Measurements from ENCODE around the gene PREB. TPM values are rescaled to one million over a fixed set of nuclear protein-coding genes. Genes with fewer than 3 reads are reported as not detected.
A peak's percentile ranks its signal among the peaks of the same experiment; 100 is the strongest.
"Not testable (repeated sequence)": the region's sequence is repeated elsewhere in the genome, so short reads cannot be mapped to it uniquely, and the experiment has no call there.

PREB gene
- polyA plus RNA-seq (ENCODE audit: insufficient read length): 35.4 TPM

GRCh38 chr2:27133905-27134780, at the start of gene PREB:
Gene PREB (minus strand): TSS chr2:27134636. CDS start chr2:27134421, 215 bp downstream.
- DNase-seq (ENCODE audit: low read depth): peak; percentile 96

- no peak for DNase-seq (ENCODE audit: low read depth)
These were observed 49.7 kb upstream of the PREB start for GRCh38 chr2:27184115-27184514.

- no peak for DNase-seq (ENCODE audit: low read depth)
These were observed 47.9 kb upstream of the PREB start for GRCh38 chr2:27182346-27182745.

- no peak for DNase-seq (ENCODE audit: low read depth)
These were observed 45.0 kb upstream of the PREB start for GRCh38 chr2:27179344-27180000.

- DNase-seq (ENCODE audit: low read depth): no peak
These were observed 44.0 kb upstream of the PREB start for GRCh38 chr2:27178469-27178868.

- no peak for DNase-seq (ENCODE audit: low read depth)
These were observed 43.3 kb upstream of the PREB start for GRCh38 chr2:27177441-27178351.

GRCh38 chr2:27175781-27176180, 41.3 kb upstream of the PREB start:
- DNase-seq (ENCODE audit: low read depth): not testable (repeated sequence)

- no peak for DNase-seq (ENCODE audit: low read depth)
These were observed 40.9 kb upstream of the PREB start for GRCh38 chr2:27175330-27175729.

- DNase-seq (ENCODE audit: low read depth): no peak
These were observed 40.2 kb upstream of the PREB start for GRCh38 chr2:27174638-27175037.

GRCh38 chr2:27171351-27171848, 37.0 kb upstream of the PREB start:
- no peak for DNase-seq (ENCODE audit: low read depth)

- DNase-seq (ENCODE audit: low read depth): no peak
These were observed 36.3 kb upstream of the PREB start for GRCh38 chr2:27170581-27171337.

GRCh38 chr2:27164960-27165763, 30.7 kb upstream of the PREB start:
- no peak for DNase-seq (ENCODE audit: low read depth)

- no peak for DNase-seq (ENCODE audit: low read depth)
These were observed 28.0 kb upstream of the PREB start for GRCh38 chr2:27162151-27163121.

- DNase-seq (ENCODE audit: low read depth): no peak
These were observed 25.8 kb upstream of the PREB start for GRCh38 chr2:27160191-27160590.

- no peak for DNase-seq (ENCODE audit: low read depth)
These were observed 24.8 kb upstream of the PREB start for GRCh38 chr2:27159271-27159670.

GRCh38 chr2:27158468-27158867, 24.0 kb upstream of the PREB start:
- DNase-seq (ENCODE audit: low read depth): no peak

- DNase-seq (ENCODE audit: low read depth): no peak
These were observed 20.7 kb upstream of the PREB start for GRCh38 chr2:27155069-27155520.

- no peak for DNase-seq (ENCODE audit: low read depth)
These were observed 20.1 kb upstream of the PREB start for GRCh38 chr2:27154488-27154887.
